ENCODE data around the gene NGFR.

NGFR gene

DNA sequence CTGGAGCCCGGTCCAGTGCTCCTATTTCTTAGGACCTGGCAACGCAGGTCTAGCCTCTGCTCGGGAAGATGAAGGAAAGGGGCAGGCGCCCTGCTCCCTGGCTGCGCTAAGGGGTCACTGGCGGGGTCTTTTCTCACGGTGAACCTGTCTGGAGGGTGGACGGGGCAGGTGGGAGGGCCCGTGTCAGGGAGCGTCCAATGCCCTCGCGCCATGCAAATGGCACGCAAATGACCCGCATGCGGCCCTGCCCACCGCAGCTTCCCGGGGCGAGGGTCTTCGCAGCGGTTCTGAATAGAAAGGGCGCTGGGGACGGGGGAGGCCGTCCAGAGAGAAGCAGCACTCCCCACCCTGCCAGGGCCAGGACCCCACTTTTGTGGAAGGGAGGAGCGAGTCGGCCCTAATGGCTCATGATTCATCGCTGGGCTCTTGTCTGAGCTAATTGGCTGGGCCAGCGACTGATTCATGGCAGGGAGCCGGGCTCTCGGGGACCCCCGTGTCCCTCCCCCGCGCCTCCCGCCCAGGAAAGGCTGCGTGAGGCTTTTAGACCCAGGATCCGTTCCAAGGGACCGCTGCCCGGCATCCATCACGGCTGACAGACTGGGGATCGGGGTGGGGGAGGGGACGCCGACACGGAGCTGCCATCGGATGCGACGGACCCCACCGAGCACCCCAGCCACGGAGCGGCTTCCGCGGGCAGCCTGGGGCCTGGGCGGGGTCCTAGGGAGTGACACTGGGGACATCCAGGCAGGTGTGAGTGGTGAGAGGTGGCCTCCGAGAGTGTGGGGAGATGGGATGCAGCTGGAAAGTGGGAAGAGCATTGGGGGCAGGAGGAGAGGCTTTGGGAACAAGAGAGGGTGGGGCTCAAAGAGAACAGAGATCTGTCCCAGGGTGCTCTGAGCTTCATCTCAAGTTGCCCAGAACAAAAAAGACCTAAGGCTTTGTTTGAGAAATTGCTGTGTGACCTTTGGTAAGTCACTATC, 25.0 kb upstream of the NGFR start:
- DNase-seq (ENCODE audit: low spot score): no peak

DNA sequence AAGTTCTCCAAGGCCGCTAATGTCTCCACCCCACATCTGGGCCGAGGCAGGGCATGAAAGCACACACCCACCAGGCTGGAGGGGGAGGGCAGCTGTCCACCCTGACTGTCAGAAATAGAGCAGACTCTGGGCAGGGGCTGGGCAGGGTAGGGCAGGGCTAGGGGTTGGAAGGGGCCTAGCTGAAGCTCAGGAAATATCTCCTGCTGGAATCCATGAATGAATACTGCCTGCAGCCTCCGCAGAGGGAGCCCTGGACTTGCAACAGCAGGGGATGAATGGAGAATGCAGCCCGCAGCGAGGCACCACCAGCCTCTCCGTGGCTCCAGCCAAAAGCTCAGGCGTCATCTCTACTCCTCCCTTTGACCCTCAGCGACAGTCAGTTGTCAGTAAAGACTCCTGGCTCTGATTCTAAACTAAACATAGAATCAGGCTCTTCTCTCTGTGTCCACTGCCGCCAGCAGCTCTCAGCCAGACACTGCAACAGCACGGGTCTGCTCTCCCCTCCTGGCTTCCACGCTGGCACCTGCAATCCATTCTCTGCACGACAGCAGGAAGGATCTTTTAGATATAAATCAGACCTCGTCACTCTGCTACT, 23.9 kb upstream of the NGFR start:
- peak; percentile 84 for DNase-seq (ENCODE audit: low spot score)

DNA sequence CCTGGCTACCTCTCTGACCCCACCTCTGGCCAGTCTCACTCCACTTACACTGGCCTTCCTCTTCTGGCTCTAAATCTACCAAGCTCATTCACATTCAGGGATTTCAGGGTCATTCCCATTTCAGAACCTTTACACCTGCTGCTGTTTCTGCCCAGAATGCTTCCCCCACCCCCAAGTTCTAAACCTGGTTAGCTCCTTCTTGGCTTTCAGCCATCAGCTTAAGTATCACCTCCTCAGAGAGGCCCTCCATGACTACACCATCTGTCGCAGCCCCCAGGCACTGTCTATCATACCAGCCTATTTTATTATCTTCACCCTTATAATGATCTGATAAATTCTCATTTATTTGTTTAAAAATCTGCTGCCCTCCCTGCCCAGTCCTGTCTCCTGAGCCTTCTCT, 23.3 kb upstream of the NGFR start:
- DNase-seq (ENCODE audit: low spot score): no peak

DNA sequence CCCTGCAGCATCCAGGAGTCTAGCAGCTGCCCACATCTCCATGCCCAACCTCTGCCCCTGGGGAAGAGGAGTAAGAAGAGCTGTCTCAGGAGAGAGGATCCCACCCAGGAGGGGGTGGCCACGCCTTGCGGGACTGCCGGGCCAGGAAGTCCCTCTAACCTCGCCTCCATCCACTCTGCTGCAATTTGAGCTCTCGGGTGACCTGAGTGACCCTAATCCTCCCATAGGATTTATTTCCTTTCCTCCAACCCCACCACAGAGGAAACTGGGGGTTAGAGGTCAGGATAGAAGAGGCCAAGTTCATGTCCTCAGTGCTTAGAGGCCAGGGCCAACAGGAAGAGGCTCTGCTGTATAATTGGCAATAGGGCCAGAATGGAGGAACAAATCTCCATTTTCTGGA, 22.6 kb upstream of the NGFR start:
- no peak for DNase-seq (ENCODE audit: low spot score)

DNA sequence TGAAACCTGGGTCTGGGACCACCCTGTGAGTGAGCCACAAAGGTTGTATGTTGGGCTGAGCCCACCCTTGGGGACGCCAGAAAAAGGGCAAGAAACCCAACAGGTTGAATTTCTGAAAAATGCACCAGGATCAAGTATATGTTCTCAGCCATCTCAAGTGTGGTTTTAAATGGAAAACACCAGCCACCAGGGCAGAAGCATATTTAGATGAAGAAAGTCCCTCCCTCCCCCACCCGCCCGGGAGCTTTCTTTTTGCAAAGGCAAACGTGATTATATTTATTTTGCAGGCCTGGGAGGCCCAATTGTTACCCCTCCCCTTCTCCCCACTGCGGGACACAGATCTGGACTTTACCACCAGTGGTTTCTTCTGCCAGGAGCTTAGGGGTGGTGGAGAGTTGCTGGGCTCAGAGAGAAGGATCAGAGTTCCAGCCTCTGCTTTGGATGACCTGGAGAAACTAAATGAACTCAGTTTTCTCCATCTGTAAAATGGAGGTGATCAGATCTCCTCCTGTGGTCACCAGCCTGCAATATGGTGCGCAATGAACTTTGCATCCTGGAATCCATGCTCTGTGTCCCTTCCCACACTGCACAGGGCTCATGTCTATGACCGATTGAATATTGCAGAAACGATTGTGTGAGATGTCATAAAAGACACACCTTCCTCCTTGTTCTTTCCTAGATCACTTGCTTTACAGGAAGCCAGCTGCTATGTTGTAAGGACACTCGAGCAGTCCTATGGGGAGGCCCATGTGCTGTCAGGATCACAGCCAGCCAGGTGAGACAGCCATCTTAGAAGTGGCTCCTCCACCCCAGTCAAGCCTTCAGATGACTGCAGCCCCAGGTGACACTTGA, 21.0 kb upstream of the NGFR start:
- no peak for DNase-seq (ENCODE audit: low spot score)

DNA sequence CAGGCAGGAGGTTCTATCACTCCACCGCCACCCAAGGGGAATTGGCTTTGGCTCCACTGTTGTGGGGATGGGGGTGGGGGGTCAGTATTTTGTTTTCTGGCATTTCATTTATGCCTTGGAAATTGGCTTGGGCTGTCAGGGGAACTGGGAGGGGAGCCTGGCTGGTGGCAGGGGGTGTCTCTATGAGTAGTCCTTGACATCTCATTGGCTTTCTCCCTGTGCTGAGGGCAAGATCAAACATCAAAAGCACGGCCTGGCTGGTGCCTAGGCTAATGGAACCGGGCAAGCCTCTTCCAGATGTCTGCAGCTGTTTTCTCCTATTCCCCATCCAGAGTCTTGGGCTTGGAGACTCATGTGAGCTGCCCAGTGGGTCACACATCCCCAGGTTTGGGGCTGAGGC, 17.4 kb upstream of the NGFR start:
- no peak for DNase-seq (ENCODE audit: low spot score)

DNA sequence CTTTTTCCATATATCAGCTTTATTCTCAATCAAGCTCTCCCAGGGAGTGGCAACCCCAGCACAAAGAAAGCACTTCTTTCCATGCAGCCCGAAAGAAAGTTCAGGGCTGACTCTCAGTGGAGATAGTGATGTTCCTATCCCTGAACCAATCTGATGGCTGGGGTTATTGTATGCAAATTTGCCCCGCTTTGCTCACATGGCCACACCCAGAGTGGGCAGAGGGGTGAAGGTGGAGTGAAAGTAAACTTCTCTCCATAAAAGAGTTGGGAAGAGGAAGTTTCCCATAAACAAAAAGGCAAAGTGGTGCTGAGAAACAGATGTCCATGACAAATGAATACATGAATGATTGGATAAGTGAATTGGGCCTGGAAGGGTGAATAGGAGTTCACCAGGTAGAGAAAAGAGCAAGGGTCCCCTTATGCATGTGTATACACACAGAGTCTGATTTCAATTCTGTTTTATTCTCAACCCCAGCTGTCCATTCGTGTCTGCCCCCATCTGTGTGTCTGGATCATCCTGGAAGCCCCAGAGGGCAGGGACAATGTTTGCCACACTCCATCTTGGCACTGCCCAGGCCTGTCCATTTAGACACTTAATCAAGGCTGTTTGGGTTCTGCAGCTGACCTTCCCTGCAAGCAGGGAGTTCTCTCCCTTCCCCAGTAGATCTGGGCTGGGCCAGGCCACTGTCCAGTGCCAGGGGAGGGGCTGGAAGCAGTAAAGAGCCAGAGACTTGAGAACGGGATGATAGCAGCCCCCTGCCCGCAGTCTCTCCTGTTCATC, 14.1 kb upstream of the NGFR start:
- no peak for DNase-seq (ENCODE audit: low spot score)

DNA sequence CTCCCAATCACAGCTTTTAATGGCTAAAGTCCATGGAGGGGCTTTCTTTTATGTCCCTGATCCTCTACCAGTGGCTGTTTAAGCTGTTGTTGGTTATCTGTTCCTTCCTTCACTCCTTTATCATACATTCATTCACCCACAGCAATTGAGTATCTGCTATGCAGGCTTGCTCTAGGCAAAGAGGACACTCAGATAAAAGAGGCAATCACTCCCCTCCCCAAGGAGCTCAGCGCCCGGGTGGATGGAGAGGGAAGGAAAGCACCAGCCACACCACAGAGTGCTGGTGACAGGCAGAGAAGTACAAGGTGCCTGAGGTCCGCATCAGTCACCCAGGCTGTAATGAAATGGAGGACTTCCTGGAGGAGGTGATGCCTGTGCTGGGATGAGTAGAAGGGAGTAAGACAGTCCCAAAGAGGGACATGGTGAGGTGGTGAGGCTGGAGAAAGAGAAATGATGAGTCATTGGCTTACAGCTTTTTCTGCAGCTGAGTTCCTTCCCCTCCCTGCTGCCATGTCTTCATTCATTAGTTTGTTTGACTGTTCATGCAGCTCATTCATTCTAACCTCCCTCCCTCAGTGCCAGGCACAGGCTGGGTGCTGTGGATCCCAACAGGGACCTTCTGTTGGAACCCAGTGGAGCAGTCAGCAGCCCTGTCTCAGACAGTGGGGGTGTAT, 12.8 kb upstream of the NGFR start:
- peak; percentile 72 for DNase-seq (ENCODE audit: low spot score)

DNA sequence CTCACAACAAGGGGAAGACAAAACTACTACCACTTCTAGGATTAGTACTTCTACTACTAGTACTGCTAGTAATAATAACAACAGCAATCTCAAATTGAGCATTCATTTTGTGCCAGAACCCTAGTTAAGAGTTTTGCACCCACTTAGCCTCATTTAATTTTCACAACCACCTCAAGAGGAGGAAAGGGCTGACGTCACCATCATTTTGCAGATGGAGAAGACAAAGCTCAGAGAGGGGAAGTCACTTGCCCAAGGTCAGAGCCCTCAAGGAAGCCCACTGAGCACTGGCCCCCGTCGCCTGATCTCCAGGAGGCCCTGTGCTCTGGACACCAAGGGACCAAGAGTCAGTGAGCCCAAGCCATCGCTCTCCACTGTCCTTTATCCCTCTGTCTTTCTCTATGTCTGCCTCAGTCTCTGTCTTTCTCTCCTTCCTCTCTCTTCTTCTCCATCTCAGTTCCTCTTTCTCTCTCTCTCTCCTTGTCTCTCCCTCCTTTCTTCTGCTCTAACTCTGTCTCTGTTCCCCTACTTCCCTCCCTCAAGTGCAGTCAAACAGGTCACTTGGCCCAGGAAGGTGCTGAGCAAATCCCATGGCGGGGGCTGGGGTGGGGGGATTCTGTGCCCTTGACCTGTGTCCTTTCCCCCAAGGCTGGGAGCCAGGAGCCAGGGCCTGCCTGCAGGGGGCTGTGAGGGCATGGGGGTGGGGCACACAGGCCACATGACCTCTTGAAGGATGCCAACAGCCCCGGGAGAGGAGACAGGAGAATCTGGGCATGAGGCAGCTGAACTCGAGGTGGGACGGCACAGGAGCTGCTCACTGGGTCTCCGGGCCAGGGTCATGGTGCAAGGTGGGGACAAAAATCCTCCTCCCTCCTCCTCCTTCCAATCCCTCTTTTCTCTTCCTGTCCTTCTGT, 11.2 kb upstream of the NGFR start:
- DNase-seq (ENCODE audit: low spot score): no peak

DNA sequence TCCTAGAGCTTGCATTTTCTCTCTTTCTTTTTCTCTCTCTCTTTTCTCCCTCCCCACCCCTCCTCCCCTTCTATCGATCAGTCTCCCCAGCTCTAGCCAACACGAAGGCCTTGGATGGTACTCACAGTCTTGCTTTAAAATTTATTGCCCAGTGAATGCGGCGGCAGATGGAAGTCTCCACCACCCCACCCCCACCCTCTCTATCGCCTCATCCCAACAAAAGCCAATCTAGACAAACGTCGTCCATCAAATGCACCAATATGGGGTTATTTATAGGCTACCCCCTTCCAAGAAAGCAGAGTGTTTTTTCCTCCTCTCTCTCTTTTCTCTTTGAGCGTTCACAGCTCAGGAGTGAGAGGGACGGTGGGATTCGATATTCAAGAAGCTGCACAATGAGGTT, 10.5 kb upstream of the NGFR start:
- DNase-seq (ENCODE audit: low spot score): no peak

DNA sequence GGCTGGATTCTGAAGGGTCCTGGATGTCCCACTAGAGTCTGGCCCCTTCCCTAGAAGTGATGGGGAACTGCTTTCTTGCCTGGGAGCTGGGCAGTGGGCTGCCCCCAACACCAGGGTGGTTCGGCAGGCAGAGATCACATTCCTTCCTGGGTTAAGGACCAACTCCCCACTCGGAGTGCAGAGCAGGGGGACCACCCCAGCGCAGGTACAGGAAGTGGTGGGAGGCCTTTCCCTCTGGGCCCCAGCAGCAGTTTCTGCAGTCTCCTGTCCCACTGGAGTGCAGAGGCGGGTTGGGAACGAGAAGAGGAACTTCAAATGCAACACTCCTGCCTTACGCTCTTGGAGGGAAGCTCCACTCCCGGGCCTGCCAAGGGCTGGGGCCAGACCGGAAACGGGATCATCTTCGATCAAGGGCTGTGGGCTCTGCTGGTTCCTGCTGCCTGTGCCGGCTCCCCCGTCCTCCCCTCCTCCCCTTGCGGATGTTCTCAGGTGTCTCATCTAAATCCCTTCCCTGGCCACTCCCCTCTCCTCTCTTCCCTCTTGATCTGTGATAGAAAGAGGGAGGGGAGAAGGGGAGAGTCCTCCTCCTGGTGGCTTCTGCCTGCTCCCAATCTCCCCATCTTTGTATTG, 9.0 kb upstream of the NGFR start:
- DNase-seq (ENCODE audit: low spot score): no peak

DNA sequence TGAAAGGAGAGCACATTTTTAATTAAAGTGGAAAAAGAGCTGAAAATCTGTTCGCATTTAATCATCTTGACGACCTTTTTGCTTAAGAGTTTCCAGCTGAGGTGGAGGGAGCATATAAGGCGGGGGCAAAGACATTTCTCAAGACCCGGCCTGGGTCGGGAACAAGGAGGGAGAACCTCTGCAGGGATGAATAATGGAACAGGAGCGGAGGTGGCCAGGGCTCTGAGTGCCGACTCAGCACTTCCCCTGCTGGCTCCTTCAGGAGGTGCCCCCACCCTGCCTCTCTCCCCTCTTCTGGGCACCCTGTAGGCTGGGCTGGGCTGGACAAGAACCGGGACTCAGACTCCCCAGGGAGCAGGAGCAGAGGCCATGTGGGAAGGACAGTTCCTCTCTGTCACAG, 7.9 kb upstream of the NGFR start:
- no peak for DNase-seq (ENCODE audit: low spot score)

DNA sequence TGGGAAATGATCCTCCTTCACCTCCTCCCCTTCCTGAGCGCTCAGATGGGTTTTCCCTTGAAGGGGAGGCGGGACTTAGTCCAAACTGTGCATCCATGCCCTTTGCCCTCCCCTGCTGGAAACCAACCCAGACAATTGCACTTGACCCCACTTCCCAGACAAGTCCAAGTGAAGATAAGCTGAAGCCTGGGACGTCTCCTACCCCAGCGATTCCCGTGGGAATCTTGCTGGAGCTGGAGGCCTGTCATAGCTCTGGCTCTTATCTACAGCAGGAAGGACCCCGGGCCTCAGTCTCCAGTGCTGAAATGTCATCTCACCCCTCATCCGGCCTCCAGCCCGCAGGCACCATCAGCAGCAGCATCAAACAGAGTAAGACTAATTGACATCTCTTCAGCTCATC, 6.5 kb upstream of the NGFR start:
- DNase-seq (ENCODE audit: low spot score): no peak

DNA sequence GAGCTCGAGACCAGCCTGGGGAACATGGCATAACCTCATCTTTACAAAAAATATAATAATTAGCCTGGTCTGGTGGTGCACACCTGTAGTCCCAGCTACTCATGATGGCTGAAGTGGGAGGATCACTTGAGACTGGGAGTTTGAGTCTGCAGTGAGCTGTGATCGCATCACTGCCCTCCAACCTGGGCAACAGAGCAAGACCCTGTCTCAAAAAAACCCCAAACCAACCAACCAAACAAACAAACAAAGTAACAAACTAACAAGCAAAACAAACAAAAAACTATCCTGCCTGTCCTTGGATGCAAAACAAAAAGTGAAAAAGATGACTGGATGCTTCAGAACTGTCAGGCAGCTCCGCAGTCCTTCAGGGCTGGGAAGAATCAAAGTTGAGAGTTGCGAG, 5.7 kb upstream of the NGFR start:
- no peak for DNase-seq (ENCODE audit: low spot score)

DNA sequence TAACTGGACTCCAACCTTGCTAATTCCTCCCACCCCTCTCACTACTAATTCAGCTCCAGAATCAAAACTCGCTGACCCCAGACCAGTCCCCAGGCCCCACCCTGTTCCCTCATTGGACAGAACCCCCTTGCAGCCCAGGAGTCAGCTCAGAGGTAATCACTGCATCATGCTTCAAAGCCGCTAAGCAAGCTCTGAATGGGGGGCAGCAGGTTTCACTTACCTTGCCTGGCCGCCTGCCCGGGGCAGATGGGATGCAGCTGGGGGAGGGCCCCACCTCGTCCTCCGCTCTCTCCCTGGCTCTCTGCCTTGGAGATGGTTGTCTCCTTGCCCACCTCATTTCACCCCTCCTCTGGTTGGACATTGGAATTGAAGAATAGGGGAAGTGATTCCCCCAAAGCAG, 4.8 kb upstream of the NGFR start:
- no peak for DNase-seq (ENCODE audit: low spot score)

DNA sequence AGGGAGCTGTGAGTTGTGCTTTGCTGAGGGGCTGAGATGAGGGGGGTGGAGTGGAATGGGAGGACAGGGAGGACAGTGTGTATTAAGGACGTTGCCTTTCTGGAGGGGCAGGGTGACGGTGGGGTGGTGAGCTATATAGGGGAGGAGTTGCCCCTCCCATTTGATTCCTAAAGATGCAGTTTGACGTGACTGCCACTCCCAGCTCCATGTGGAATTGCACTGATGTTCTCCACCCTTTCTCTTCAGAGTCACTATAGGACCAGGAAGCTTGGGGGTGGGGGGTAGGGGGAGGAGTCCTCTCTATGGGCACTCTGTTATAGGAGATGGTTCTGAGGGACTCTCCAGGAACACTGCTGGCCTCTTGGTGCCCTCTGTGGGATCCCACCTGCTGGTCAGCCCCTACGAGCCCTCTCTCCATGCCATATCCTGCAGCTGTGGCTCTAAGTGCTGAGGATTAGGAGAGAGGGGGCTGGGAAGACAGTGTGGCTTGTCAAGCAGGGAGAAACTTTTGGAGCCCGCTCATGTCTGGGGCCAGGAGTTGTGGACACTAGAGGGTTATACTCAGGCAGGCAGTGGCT, 3.8 kb upstream of the NGFR start:
- no peak for DNase-seq (ENCODE audit: low spot score)

DNA sequence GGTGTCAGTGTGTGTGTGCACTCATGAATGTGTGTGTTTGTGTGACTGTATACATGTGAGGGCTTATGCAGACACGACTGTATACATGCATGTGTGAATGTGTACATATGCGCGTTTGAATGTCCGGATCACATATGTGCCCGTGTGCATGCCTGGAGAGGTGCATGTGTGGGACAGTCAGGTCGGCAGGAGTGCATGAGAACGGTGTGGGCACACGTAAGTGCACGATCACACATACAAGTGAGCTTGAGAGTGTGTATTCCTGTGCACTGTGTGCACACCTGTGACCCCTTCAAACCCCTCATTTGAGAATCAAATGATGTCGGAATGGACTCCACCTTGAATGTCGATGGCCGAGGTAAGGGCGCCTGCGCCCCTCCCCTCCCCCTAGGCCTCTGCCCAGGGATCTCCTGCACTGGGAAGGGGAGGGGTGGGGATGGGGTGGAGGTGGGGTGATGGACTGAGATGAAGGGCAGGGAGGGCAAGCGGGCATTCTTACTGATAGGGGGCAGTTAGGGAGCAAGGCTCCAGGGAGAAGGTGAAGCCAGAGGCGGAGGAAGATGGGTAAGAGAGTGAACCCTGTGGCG, 601 bp upstream of the NGFR start:
- no peak for DNase-seq (ENCODE audit: low spot score)

DNA sequence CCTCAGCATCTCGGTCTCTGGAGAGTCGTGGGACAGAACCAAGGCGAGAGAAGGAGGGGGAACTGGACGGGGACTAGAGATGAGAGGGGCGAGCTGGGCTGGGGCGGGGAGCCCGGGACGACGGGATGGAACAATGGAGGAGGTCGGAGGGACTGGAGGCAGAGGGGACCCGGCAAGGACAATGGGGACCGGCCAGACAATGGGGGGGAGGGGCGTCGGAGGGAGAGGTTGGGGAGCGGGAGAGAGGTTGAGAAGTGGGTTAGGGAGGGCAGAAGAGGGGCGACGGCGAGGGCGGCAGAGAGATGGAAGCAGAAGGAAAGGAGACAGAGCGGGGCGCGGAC, 719 bp downstream of the NGFR start:
- DNase-seq (ENCODE audit: low spot score): no peak

DNA sequence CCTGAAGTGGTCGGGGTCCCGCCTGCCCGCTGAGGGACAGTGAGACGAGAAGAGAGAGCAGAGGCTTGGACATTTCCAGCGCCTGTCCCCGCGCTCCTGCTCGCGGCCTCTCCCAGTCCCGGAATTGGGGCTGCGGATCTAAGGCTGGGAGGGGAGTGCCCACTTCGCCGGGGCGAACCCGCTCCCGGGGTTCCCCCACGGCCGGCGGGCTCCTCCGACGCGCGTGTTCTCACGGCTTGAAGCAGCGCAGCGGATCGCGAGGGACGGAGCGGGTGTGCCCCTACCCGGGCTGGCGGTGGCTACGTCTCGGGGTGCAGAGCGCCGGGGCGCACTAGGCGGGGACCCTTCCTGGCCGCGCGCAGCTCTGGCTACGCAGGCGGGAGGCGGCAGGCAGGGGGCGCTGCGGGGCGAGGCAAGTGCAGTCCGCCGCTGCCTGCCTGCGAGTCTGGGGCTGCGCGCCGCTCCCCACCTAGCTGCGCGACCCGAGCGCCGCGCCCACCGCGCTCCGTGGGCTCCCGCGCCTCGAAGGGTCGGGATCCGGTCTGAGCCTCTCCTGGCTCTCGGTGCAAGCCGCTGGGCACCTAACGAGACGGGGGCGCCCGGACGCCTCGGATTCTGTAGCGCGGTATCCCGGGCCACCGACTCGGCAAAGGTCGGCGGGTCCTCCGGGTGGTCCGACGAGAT, 1.2 kb downstream of the NGFR start:
- peak; percentile 71 for DNase-seq (ENCODE audit: low spot score)

Data from globus pallidus (tissue), 1 donor.